SK-N-SH (cell line): ENCODE results near the gene FBXO4. TPM values are rescaled to one million over a fixed set of nuclear protein-coding genes. Genes with fewer than 3 reads are reported as not detected.

Experiments
- CTCF ChIA-PET: fragments of 300-600, 350-600 bp; formaldehyde crosslinking; extraction: SDS; loops from one replicate; lab custom pipeline; 2021; lab: Yijun Ruan, JAX
- POLR2A ChIA-PET: fragments of 350-600 bp; sonication (Branson Sonifier 250); formaldehyde crosslinking; extraction: SDS; loops from one replicate; lab custom pipeline; 2020; ENCODE audit warnings: antibody characterized with exemption, inconsistent platforms; lab: Yijun Ruan, JAX
- DNase-seq: peaks from one replicate; pipeline ENCODE4 v3.0.0; 2012
- H2AFZ ChIP-seq: fragments of 200-600 bp; sonication (generic); 2 replicates; pipeline ENCODE4 v1.8.1; 2016; ENCODE audit warnings: antibody characterized with exemption, mild to moderate bottlenecking, low read depth
- H3F3A ChIP-seq: fragments of 200-600 bp; sonication (generic); replicated peaks from 2 replicates; pipeline ENCODE3; 2016; ENCODE audit warnings: antibody characterized with exemption, mild to moderate bottlenecking; ENCODE audit not compliant: insufficient read depth
- H3K27ac ChIP-seq, 2 experiments: fragments of 200-500 bp in 1 of 2; fragments of 200-600 bp in 1 of 2; sonication (Bioruptor generic) in 1 of 2; sonication (generic), shearing (Covaris generic) in 1 of 2; 2 replicates each; pipeline versions ENCODE4 v1.5.1 to v1.6.1; 2014 to 2016; ENCODE audit warnings: low read depth in 2 of 2, inconsistent platforms in 1 of 2, low read length in 1 of 2, mild to moderate bottlenecking in 1 of 2, mixed read lengths in 1 of 2
- H3K27me3 ChIP-seq: fragments of 200-600 bp; sonication (generic), shearing (Covaris generic); 2 replicates; pipeline ENCODE4 v1.6.1; 2016; ENCODE audit warnings: mixed run types; ENCODE audit not compliant: insufficient read depth
- H3K36me3 ChIP-seq, 2 experiments: fragments of 200-500 bp in 1 of 2; fragments of 200-600 bp in 1 of 2; sonication (Bioruptor generic) in 1 of 2; sonication (generic) in 1 of 2; replicated peaks in 1 of 2; 2 replicates each; pipeline versions ENCODE3 to v1.5.1; 2014 to 2016; ENCODE audit warnings: low read length in 1 of 2, mild to moderate bottlenecking in 1 of 2; ENCODE audit not compliant: insufficient read depth in 2 of 2, control insufficient read depth in 1 of 2
- H3K4me1 ChIP-seq, 2 experiments: fragments of 200-500 bp in 1 of 2; fragments of 200-600 bp in 1 of 2; sonication (Bioruptor generic) in 1 of 2; sonication (generic), shearing (Covaris generic) in 1 of 2; 2 replicates each; pipeline versions ENCODE4 v1.5.1 to v1.6.1; 2014 to 2016; ENCODE audit warnings: low read depth in 1 of 2, low read length in 1 of 2, mixed run types in 1 of 2; ENCODE audit not compliant: insufficient read depth in 2 of 2, control insufficient read depth in 1 of 2
- H3K4me2 ChIP-seq: fragments of 200-600 bp; sonication (generic), shearing (Covaris generic); 2 replicates; pipeline ENCODE4 v1.6.1; 2017; ENCODE audit warnings: mixed run types
- H3K4me3 ChIP-seq, 2 experiments: fragments of 200-500 bp in 1 of 2; fragments of 200-600 bp in 1 of 2; sonication (Bioruptor generic) in 1 of 2; sonication (generic), shearing (Covaris generic) in 1 of 2; 2 replicates each; pipeline versions ENCODE4 v1.5.1 to v1.8.1; 2014 to 2016; ENCODE audit warnings: low read depth in 2 of 2, inconsistent platforms in 1 of 2, low read length in 1 of 2, mild to moderate bottlenecking in 1 of 2, mixed read lengths in 1 of 2, moderate library complexity in 1 of 2
- H3K79me2 ChIP-seq: fragments of 200-600 bp; sonication (generic); 2 replicates; pipeline ENCODE4 v1.8.1; 2017; ENCODE audit warnings: mild to moderate bottlenecking; ENCODE audit not compliant: insufficient read depth
- H3K9ac ChIP-seq: fragments of 200-600 bp; sonication (generic); 2 replicates; pipeline ENCODE4 v1.6.1; 2017; ENCODE audit warnings: mixed run types
- H3K9me2 ChIP-seq: fragments of 200-600 bp; sonication (generic); 2 replicates; pipeline ENCODE4 v1.6.1; 2017; ENCODE audit warnings: mixed run types
- H3K9me3 ChIP-seq: fragments of 200-600 bp; sonication (generic); 2 replicates; pipeline ENCODE4 v1.6.1; 2017; ENCODE audit warnings: mixed run types, mild to moderate bottlenecking, moderate library complexity
- H4K20me1 ChIP-seq: fragments of 200-600 bp; sonication (generic); 2 replicates; pipeline ENCODE4 v1.6.1; 2017; ENCODE audit warnings: mild to moderate bottlenecking, mixed run types; ENCODE audit not compliant: insufficient read depth
- ELF1 ChIP-seq: IDR thresholded peaks from 2 replicates; pipeline ENCODE4 v1.4.0; 2012
- EP300 ChIP-seq, 2 experiments: IDR thresholded peaks; 2 replicates each; pipeline versions ENCODE4 v1.4.0 to v1.6.1; 2012; ENCODE audit warnings: borderline replicate concordance in 1 of 2, low read depth in 1 of 2, low read length in 1 of 2
- FOXJ3 ChIP-seq: sonication (generic); formaldehyde crosslinking; IDR thresholded peaks from 2 replicates; pipeline ENCODE4 v1.5.1; 2020; ENCODE audit warnings: mild to moderate bottlenecking, missing genetic modification reagents
- FOXM1 ChIP-seq: IDR thresholded peaks from 2 replicates; pipeline ENCODE4 v1.4.0; 2012; ENCODE audit warnings: low read depth, mild to moderate bottlenecking
- GABPA ChIP-seq: IDR thresholded peaks from 2 replicates; pipeline ENCODE4 v1.4.0; 2012; ENCODE audit warnings: low read depth, mild to moderate bottlenecking
- IRF3 ChIP-seq: fragments of 150-350 bp; IDR thresholded peaks from 2 replicates; pipeline ENCODE4 v1.6.1; 2016; ENCODE audit warnings: mild to moderate bottlenecking, low read depth, low read length
- JUND ChIP-seq: IDR thresholded peaks from 2 replicates; pipeline ENCODE4 v1.4.0; 2012
- MEF2A ChIP-seq: IDR thresholded peaks from 2 replicates; pipeline ENCODE4 v1.4.0; 2012; ENCODE audit warnings: low read depth, borderline replicate concordance
- MXI1 ChIP-seq: IDR thresholded peaks from 2 replicates; pipeline ENCODE4 v1.6.1; 2012; ENCODE audit warnings: mild to moderate bottlenecking, low read depth, low read length, improper control_type of control experiment
- NFIC ChIP-seq: IDR thresholded peaks from 2 replicates; pipeline ENCODE4 v1.4.0; 2012; ENCODE audit warnings: borderline replicate concordance
- NRF1 ChIP-seq: IDR thresholded peaks from 2 replicates; pipeline ENCODE4 v1.6.1; 2012; ENCODE audit warnings: low read depth, mild to moderate bottlenecking, low read length
- RCOR1 ChIP-seq: fragments of 150-350 bp; IDR thresholded peaks from 2 replicates; pipeline ENCODE4 v1.6.1; 2017; ENCODE audit warnings: antibody characterized with exemption, low read length
- REST ChIP-seq: IDR thresholded peaks from 2 replicates; pipeline ENCODE4 v1.6.1; 2012; ENCODE audit warnings: mild to moderate bottlenecking, low read depth, low read length, moderate library complexity
- RXRA ChIP-seq: IDR thresholded peaks from 2 replicates; pipeline ENCODE4 v1.4.0; 2012; ENCODE audit warnings: low read depth, mild to moderate bottlenecking, borderline replicate concordance
- TCF12 ChIP-seq: IDR thresholded peaks from 2 replicates; pipeline ENCODE4 v1.4.0; 2012
- YY1 ChIP-seq: IDR thresholded peaks from 2 replicates; pipeline ENCODE4 v1.4.0; 2012; ENCODE audit warnings: low read depth, mild to moderate bottlenecking
- ZBTB33 ChIP-seq: IDR thresholded peaks from 2 replicates; pipeline ENCODE4 v1.4.0; 2012; ENCODE audit warnings: low read depth, borderline replicate concordance
- polyA plus RNA-seq, 3 experiments: library from polyadenylated mRNA; depleted of rRNA; stranded (reverse); fragments of >200 nt; gene quantifications; 2 replicates each; pipeline ENCODE4 v1.2.3, GENCODE V29; 2012
- TF ChIP-seq, protein P1 (sequence below): IDR thresholded peaks from 2 replicates; pipeline ENCODE4 v1.4.0; 2012; ENCODE audit warnings: low read depth, borderline replicate concordance
- TF ChIP-seq, protein P2 (sequence below): fragments of 200-600 bp; sonication (generic); IDR thresholded peaks from 2 replicates; pipeline ENCODE4 v1.6.1; 2017; ENCODE audit warnings: antibody characterized with exemption, mild to moderate bottlenecking, moderate library complexity

FBXO4 gene
- polyA plus RNA-seq, 1 of the 3 experiments (the other 2 are of a cell fraction) = 2.9 TPM

- Histone ChIP-seq H3K27me3 (no peaks in the 10 kb centered on the region), H3K4me1 (peaks cover 0 to 5% of the 10 kb centered on the region in 2 experiments; a peak in 1 of 4 replicates)
- POLR2A ChIA-PET = no interaction called here
- TF ChIP-seq YY1 (no peak), RXRA (no peak), GABPA (no peak), ELF1 (no peak), TCF12 (no peak), EP300 (IDR thresholded peaks at IDR 0.05; ENCODE audit: borderline replicate concordance in 1 of 2, low read depth in 1 of 2, low read length in 1 of 2) (no peak), IRF3 (no peak), MXI1 (no peak), RCOR1 (no peak), NRF1 (no peak), FOXJ3 (CRISPR knock-in tag) (no peak), REST (no peak), MEF2A (no peak), FOXM1 (no peak), JUND (no peak), NFIC (no peak), ZBTB33 (no peak)
- TF ChIP-seq, protein P1, sequence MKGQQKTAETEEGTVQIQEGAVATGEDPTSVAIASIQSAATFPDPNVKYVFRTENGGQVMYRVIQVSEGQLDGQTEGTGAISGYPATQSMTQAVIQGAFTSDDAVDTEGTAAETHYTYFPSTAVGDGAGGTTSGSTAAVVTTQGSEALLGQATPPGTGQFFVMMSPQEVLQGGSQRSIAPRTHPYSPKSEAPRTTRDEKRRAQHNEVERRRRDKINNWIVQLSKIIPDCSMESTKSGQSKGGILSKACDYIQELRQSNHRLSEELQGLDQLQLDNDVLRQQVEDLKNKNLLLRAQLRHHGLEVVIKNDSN = no peak
- TF ChIP-seq, protein P2, sequence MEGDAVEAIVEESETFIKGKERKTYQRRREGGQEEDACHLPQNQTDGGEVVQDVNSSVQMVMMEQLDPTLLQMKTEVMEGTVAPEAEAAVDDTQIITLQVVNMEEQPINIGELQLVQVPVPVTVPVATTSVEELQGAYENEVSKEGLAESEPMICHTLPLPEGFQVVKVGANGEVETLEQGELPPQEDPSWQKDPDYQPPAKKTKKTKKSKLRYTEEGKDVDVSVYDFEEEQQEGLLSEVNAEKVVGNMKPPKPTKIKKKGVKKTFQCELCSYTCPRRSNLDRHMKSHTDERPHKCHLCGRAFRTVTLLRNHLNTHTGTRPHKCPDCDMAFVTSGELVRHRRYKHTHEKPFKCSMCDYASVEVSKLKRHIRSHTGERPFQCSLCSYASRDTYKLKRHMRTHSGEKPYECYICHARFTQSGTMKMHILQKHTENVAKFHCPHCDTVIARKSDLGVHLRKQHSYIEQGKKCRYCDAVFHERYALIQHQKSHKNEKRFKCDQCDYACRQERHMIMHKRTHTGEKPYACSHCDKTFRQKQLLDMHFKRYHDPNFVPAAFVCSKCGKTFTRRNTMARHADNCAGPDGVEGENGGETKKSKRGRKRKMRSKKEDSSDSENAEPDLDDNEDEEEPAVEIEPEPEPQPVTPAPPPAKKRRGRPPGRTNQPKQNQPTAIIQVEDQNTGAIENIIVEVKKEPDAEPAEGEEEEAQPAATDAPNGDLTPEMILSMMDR = no peak
- TF ChIP-seq, all 33 proteins: peak for 0
- H3K79me2 ChIP-seq = no peaks in the 10 kb centered on the region
- no peak overlapping the region for H3K9ac ChIP-seq
- no peak overlapping the region for H3K27ac ChIP-seq
- no peak for DNase-seq
- H2AFZ ChIP-seq = no peak overlapping the region
- CTCF ChIA-PET = interaction anchor here (1.1 kb wide), 1 partner anchor 29 kb away, joined by 3 read pairs; no protein-coding TSS in a partner anchor
- H3K36me3 ChIP-seq = no peaks in the 10 kb centered on the region
- H3K4me2 ChIP-seq = no peak overlapping the region
- H3F3A ChIP-seq = no peaks in the 10 kb centered on the region
- H3K9me2 ChIP-seq = no peaks in the 10 kb centered on the region
- no peaks in the 10 kb centered on the region for H4K20me1 ChIP-seq
- H3K4me3 ChIP-seq = no peak overlapping the region
- no peaks in the 10 kb centered on the region for H3K9me3 ChIP-seq
Measured at GRCh38 chr5:41885286-41885685, 39.8 kb upstream of the FBXO4 start.
